ENCODE data around the gene SSX2.
"Not testable (repeated sequence)": the region's sequence is repeated elsewhere in the genome, so short reads cannot be mapped to it uniquely, and the experiment has no call there.

Gene SSX2

GRCh38 chrX:52707078-52707477 is at the start of gene SSX2:
SSX2 (minus strand) TSS chrX:52707178; CDS start chrX:52705749, 1,429 bp downstream.
- H3K4me1 Mint-ChIP-seq, H3K27ac Mint-ChIP-seq: not testable (repeated sequence)

GRCh38 chrX:52750952-52751351 is 44.0 kb upstream of the SSX2 start, which contains the start of gene SSX2B:
SSX2B (plus strand) TSS chrX:52751252; CDS start chrX:52752681, 1,429 bp downstream.
- H3K36me3 Mint-ChIP-seq; H3K4me3 Mint-ChIP-seq; DNase-seq (ENCODE audit: low spot score in 2 of 2); ATAC-seq; H3K9me3 Mint-ChIP-seq; H3K27ac Mint-ChIP-seq; H3K4me1 Mint-ChIP-seq: not testable (repeated sequence)

More at GRCh38 chrX:52707078-52707477, at the start of gene SSX2:
- not testable (repeated sequence) for ATAC-seq; H3K36me3 Mint-ChIP-seq; DNase-seq (ENCODE audit: low spot score in 2 of 2); H3K4me3 Mint-ChIP-seq; H3K9me3 Mint-ChIP-seq

- not testable (repeated sequence) for H3K4me1 Mint-ChIP-seq; H3K4me3 Mint-ChIP-seq; DNase-seq (ENCODE audit: low spot score in 2 of 2); H3K36me3 Mint-ChIP-seq; ATAC-seq; H3K27ac Mint-ChIP-seq; H3K9me3 Mint-ChIP-seq
Measured at GRCh38 chrX:52692034-52692433, 14.9 kb downstream of the SSX2 start.

- DNase-seq (ENCODE audit: low spot score in 2 of 2); H3K36me3 Mint-ChIP-seq; H3K27ac Mint-ChIP-seq; H3K4me1 Mint-ChIP-seq; H3K9me3 Mint-ChIP-seq; ATAC-seq; H3K4me3 Mint-ChIP-seq: not testable (repeated sequence)
Measured at GRCh38 chrX:52662218-52662617, 44.8 kb downstream of the SSX2 start.

GRCh38 chrX:52655475-52655874 is 51.5 kb downstream of the SSX2 start:
- H3K27ac Mint-ChIP-seq; H3K9me3 Mint-ChIP-seq; ATAC-seq; H3K4me1 Mint-ChIP-seq; H3K4me3 Mint-ChIP-seq; DNase-seq (ENCODE audit: low spot score in 2 of 2); H3K36me3 Mint-ChIP-seq: not testable (repeated sequence)

GRCh38 chrX:52654800-52655199 is 52.2 kb downstream of the SSX2 start, which contains the start of gene SSX7:
SSX7 (minus strand) TSS chrX:52654900; CDS start chrX:52653472, 1,428 bp downstream.
- not testable (repeated sequence) for H3K36me3 Mint-ChIP-seq; H3K4me3 Mint-ChIP-seq; H3K27ac Mint-ChIP-seq; H3K9me3 Mint-ChIP-seq; DNase-seq (ENCODE audit: low spot score in 2 of 2); H3K4me1 Mint-ChIP-seq; ATAC-seq

- not testable (repeated sequence) for H3K4me1 Mint-ChIP-seq; H3K36me3 Mint-ChIP-seq; ATAC-seq; DNase-seq (ENCODE audit: low spot score in 2 of 2); H3K4me3 Mint-ChIP-seq; H3K9me3 Mint-ChIP-seq; H3K27ac Mint-ChIP-seq
Measured at GRCh38 chrX:52650676-52651075, 56.3 kb downstream of the SSX2 start.

- not testable (repeated sequence) for H3K4me1 Mint-ChIP-seq; ATAC-seq; H3K27ac Mint-ChIP-seq; DNase-seq (ENCODE audit: low spot score in 2 of 2); H3K4me3 Mint-ChIP-seq; H3K36me3 Mint-ChIP-seq; H3K9me3 Mint-ChIP-seq
Measured at GRCh38 chrX:52648956-52649355, 58.0 kb downstream of the SSX2 start.
